NCI-H510A (cell line): Measurements from ENCODE around the gene HOXD11.

Experiments used
- DNase-seq: peaks from one replicate; lab custom pipeline; 2025; lab: John Stamatoyannopoulos, UW

The HOXD11 gene

DNA sequence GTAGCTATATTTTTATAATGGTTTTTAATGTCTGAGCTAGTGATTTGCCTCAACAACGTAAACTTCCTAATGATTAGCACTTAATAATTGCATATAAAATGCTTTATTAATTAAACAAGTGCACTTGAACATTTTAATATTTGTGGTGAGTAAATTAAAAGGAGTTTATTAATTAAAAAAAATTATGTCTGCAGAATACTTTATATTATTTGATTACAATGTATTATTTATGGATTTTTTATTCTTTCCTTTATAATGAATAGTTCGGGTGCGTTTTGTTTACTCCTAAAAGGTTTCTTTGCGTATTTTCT is 24.7 kb downstream of the HOXD11 start:
- no peak for DNase-seq

DNA sequence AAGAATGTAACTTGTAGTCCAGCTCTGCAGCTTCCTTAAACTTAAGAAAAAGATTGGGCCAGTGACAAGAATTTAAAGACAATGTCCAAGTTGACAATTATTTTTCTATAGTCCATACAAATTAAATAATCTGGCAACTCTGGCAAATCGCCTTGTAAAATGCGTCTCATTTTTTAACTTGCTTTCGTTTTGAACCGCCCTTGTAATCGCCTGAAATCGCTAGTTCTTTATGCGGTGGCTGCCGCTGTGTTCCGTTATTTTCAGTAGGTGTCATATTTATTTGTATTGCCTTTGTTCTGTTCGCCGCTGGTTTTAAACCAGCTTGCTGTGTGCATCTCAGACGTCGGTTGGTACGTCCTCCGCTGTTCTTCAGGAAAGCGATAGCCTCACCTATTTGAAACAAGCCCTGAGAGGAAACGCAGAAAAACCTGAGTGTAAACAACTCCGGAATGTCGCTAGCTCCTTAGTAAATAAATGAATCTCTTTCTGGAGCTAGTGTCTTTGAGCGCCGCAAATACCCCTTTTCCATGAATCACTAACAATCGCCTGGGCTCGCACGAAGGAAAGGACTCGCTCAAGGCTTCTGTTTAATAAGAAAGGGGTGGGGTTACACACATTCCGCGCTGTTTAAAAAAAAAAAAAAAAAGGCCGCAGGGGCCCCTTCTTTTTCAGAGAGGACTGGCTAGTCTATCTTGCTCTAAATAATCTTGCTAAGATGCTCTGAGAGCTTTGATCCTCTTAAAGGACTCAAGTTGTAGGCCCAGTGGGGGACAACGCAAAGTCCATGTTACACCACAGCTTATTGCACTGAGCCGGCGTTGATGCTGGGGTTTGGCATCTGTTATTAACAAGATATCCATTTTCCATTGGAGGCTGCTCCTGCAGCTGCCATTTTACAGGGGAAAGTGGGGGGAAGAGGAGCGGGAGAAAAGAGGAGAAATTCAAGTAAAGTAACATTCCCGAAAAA is 25.4 kb downstream of the HOXD11 start:
- DNase-seq = no peak

DNA sequence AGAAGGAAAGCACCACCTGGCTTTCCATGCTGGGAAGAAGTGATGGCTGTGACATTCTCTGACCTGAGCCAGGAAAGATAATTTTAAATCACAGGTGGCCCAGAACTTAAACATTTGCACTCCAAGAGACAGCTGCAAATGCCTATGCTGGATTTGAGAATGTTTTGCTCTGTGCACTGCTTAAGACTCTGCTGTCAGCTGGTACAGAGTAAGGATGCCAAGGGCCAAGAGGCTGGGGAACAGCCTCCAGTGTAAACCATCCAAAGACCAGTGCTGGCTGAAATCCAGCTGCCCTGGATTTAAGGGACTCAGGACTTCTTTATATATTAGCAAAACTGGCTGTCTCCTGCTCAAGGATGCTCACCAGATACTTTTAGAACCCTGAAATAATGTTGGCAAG is 26.3 kb downstream of the HOXD11 start:
- DNase-seq = no peak

DNA sequence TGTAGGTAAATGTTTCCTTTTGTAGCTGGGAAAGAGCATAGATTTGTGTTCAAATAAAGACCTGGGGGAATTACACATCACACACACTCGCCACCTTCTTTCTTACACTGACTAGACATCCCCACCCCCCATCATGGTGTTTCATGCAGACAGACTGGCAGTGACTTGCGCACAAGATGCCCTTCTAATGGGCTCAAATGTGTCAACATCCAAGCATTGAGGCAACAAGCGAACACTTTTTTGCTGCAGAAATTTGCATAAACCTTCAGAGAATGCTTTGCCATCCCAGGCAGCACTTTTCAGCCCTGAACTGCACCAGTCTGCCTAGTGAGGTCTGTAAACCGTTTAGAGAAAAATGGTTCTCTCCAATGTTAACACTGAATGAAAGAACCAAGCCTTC is 27.0 kb downstream of the HOXD11 start:
- DNase-seq = no peak

DNA sequence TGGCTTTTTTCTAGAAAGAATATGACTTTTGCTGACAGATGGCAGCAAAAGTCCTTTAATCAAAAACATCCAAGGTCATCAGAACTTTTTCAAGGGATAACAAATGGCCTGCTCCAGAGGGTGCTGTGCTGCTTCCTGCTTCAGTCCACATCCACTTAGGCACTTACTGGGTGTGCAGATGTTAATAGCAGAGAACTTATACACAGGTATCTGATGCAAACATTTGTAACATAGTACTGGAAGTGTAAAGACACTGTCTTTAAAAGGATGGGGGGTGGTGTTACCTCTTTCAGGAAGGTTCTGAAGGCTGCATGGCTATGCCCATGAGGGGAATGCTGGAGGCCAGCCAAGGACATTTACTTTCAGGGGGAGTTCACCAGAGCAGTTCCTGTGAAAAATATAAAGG is 28.0 kb downstream of the HOXD11 start:
- no peak for DNase-seq

DNA sequence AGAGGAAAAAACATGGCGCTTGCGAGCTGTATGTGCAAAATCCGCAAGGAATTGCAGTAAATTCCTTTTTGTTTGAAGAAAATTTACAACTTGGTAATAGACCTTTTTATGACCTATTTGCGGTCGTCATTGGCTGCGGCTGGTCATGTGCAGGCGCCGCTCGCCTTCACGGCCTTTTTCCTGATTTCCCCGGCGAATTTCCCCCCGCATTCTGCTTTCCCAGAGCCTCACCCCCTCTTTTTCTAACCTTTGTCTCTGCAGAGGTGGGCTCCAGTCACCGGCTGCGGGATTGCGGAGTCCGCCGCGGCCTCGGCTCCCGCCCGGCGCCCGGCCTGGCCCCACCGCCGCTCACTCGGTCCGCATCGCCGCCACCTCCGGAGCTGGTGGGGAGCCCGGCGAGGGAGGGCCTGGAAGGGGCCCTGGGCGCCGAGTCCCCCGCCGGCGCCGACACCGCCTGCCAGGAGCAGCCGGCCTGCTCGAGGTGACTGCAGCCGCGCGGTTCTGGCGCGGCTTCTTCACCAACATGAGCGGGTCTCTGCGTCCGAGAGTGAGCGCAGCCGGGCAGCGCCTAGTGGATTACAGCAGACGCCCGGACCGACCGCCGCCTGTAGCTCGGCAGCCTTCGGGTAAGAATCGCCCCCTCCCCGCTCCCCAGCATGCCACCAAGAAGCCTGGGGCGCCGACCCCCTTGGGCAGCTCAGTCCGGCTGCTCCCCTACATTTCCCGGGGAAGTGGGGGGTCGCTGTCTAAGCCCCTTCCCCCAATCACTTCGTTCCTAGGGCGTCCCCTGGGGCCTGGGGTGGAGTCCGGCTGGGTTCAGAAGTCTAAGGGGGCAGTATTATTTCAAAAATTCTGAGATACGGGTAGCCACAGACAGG is 29.5 kb downstream of the HOXD11 start:
- no peak for DNase-seq

DNA sequence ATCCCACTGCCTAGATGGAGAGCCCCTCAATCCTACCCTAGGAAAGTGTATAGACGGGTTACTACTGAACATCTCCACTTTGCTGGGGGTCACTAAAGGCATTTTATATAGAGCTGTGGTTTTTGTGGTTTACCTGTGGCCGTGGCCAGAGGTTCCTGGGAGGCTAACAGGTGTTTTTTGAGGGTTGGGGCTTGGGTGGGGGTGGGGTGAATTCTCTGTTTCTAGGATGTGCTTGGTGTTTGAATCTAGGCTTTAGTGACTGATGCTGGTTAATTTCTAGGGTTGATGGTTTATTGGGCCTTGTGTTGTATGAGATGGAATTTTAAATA is 30.1 kb downstream of the HOXD11 start:
- no peak for DNase-seq

DNA sequence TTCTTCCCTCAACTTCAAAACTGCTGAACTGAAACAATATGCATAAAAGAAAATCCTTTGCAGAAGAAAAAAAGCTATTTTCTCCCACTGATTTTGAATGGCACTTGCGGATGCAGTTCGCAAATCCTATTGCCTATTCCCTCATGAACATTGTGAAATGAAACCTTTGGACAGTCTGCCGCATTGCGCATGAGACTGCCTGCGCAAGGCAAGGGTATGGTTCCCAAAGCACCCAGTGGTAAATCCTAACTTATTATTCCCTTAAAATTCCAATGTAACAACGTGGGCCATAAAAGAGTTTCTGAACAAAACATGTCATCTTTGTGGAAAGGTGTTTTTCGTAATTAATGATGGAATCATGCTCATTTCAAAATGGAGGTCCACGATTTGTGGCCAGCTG is 30.8 kb downstream of the HOXD11 start:
- DNase-seq = no peak

DNA sequence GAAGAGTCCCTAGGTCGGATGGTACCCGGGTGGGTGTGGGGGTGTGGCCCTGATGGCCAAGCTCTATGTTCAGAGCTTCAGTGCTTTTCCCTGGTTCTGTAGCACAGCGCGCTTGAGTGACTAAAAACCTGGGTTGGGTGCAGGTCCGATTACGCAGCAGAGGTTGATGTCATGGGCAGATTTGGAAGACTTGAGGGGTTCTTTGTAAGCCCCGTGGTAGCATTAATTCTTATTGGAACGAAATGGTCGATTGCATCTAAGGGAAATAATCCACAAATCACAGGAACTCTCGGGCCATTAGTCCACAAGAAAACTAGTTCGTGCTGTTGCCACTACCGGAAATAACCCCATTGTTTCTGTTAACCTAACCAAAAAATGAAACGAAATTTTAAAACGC is 31.4 kb downstream of the HOXD11 start:
- no peak for DNase-seq

DNA sequence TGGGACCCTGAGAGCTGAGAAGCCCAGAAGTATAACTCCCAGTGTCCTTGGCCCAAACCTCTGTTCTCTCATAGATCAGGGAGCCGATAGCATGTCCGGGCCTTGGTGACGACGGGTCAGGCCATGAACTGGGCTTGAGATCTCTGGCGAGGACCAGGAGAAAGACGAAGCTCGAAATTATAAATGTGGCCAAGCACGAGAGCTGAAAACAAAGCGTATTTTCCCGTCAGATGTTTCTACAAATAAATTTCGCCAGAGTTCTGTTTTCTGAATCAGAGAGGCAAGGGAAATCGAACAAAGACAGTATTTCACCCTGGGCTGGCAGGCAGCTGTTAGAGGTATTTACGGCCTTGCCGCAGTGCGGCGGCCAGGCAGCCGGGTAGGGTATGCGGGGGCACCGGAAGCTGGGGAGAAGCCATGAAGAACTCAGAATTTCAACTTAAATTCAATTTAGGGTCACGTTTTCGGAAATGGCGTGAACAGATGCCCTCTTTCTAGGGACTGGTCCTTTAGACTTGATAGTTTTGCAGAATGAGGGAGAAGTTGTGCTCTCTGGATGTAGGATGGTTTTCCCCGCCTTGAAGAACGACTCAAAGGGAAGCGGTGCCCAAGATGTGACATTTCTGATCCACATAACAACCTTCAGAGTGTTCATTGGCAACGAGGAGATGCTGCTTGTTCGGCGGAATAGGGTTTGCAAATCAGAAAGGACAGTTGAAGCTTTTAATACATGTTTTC is 32.0 kb downstream of the HOXD11 start:
- no peak for DNase-seq

DNA sequence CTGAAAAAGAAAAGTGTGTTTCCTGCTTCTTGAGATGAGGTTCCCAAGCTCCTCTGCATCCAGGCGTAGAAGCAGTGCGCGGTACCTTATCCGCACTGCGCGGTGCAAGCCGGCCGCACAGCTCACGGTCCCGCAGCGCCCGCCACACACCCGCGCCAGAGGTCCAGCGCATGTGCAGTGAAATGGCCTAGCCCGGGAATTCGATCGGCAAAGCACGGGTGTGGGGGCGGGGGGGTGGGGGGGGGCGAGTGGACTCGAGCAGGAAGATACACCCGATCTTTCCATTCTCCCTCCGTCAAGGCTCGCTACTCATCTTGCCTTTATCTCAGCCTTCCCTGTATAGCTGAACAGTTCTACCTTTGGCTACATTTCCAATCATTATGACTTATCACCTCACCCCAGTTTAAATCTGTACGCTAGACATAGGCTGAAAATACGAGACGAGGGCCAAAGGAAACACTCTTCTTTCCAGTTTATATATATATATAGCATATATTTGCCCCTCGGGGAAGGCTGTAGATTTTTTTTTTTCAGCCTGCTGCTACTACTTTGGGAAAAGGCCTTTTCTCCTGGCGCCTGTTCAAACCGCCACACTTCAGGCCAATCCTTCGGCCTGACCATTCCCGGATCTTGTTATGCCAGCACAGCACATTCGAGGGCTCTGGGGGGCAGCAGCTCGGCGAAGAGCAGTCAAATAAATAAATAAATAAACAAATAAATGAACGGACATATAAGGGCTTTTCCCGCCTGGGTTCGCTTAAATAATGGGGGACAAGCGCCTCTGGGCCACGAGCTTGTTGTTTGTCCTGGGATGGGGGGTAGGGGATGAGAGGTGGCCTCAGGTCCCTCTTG is 32.8 kb downstream of the HOXD11 start:
- DNase-seq = no peak

DNA sequence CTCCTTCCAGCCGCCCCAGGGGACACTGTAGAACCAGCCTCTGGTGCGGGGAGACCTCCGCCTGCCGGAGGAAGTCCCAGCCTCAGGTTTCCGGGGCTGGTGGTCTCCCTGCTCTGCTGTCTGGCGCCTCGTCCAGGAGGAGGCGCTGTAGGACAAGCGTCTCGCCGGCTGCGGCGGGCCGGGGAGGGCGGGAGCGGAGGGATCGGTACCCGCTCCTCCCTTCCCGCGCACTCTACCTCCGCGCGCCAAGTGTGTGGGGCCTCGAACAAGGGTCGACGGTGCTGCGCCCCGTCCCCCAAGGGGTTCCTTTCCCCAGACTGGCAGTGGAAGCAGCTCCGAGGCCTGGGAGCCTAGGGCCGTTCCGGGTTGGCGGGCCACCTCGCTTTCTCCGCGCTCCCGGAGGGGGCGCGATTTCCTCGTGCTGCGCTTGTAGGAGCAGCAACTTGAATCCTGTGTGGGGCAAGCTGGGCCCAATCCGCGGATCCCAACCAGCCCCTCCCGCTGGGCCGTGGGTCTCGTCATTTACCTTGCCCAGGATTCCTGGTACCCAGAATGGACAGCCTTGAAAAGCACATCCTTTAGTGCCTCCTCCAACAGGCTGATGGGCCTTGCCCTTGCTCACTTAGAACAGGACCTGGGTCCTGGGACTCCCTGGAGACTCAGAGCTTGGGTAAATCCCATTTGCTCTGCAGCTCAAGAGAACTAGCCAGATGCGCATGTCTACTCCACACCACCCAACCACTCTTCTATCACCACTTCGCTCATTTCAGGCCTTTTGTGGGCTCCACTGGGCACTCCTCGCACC is 33.6 kb downstream of the HOXD11 start:
- DNase-seq = no peak

DNA sequence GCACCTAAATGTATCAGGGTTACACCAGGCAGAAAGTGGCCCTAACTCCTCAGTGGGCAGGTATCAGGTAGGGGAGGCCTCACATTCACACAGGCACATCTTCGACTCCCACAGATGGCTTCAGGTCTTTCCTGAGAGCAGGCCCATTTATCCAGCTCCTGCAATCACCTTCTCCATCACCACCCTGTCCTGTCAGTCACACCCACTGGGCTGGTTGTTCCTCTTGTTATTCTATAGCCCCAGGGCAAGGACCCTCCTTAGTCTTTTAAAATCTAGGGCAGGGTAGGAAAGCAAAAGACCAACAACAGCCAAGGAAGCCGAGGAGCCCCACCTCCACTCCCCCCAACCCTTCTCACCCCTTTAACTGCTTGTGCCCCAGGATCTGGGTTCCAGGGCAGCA is 35.2 kb downstream of the HOXD11 start:
- DNase-seq = no peak

DNA sequence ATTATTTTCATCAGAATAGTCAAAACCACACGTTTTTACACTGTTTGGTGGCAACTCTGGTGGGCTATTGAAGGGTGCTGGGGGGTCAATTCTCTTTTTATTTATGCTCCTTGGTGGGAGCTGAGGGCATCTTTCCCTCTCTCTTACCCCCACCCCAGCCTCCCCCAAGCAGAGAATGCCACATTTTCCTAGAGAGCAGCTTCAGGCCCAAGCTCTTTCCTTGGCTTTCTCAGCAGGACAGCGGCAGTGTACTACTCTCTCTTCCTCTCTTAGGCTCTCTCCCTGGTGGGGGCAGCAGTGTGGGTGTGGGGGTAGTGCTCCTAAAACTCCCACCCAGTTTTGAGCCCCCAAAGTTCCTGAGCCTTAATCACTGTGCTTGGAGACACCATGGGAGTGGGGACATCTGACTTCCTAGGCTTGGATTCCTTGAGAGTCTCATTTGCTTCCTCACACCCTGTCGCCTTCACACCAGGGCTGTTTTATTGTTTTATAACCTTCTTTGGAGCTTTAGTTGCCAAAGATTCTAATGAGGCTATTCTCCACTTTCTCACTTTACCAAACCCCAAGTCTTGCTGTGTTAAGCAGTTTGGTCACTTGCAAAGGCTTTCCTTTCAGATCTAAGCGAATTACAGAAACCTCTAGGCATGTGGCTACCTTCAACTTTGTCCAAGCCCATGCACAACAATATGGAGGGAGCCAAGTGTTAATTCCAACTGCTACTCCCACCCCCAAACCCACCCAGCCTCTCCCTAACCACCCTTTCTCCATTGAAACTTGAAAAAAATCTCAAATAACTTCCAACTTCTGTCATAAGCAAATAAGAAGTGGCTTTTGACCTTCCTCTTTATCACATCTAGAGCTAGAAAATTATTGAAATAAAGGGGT is 38.2 kb downstream of the HOXD11 start:
- no peak for DNase-seq

DNA sequence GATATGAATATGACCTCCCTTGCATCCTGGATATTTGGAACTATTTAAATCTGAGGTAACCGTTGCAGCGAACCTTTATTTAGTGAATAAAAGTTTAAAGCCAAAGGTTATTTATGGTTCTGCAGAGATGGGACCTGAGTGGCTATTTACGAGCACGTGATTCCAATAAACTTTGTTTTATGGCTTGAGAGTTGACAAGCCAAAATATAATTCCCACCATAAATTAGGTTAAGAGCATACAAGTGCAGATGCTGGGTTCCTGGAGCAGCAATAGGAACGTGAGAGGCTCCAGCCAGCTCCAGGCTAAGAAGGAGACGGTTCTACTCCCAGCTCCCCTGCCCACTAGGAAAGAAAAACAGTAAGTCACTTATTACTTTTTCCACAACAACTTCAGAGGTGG is 39.0 kb downstream of the HOXD11 start:
- no peak for DNase-seq

DNA sequence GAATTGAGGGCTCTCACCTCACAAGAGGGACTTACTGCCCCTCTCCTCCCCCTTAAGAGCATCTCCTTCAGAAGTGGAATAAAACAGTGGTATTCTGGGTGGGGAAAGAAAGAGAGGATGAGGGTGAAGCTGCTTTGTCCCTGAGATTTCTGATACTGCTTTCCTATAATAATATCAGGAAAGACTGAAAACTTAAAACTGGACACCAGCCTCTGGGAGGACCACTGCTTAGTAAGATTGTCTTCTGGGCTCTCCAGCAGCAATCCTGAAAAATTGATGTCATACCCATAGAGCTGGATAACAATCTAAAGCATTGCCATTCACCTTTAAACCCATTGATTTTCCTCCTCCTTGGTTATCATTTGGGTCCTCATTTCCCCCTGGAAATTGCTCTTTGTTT is 39.6 kb downstream of the HOXD11 start:
- DNase-seq = no peak

DNA sequence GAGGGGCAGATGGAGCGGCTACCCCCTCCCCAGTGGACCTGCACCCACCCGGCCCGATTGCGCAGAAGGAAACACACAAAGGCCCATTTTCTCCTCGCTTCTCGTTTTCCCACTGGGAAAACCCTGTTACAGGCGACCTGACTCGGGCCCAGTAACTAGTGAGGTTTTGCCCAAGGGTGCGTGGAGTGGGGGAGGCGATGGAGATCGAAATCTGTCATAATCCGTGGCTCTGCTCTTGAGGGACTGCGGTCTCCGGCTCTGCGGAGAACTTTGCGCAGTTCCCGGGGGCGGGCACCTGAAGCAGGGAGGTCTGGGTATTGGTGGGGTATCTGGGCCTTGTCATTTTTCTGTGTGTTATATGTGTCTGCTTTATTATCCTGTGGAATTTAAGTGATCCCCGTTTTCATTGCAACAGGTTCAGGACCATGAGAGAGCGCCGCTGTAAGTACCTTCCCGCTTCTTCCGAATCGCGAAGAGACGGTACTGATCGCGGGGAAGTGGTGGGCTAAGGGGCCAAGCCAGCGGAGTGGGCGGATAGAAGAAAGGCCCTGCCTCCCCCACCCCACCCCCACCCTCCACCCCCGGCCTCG is 40.2 kb downstream of the HOXD11 start:
- no peak for DNase-seq

DNA sequence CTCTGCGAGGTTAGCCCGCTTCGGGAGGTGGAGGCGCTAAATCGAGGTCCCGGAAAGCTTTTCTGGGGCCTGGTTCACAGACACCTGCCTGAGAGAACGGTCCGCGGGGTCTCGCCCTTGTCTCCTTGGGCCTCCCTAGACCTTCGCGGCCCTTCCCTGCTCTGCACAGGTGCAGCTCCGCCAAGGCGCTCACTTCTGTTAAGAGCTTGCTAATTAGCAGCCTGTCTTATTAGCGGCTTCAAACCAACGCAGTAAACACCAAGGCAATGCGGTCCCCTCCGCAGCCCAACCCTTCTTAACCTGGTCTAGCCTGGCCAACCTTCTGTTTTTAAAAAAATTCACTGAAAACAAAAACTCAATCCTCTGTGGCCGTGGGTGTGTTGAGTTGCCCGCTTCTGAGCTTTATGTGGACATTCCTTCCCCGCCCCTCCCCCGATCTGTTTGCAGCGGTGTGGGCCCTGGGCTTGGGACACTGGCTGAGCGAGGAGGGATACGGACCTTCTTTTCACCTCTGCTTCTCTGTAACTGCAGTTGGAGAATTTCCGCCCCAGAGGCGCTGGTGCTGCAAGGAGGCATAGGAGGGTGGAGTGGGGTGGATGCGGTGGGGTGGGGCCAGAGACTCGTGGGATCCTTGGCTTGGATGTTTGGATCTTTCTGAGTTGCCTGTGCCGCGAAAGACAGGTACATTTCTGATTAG is 40.9 kb downstream of the HOXD11 start:
- DNase-seq = no peak
